Panc1 (cell line): ENCODE data around the gene KLF16. TPM values are rescaled to one million over a fixed set of nuclear protein-coding genes. Genes with fewer than 3 reads are reported as not detected.

ENCODE experiments used
- ATAC-seq: fragments of 200-7000 bp; cut with Tn5 transposase; 2 replicates; pipeline ENCODE4 v1.9.1; 2020; ENCODE audit warnings: mild to moderate bottlenecking, moderate library complexity
- BruUV-seq: library from RNA; stranded (reverse); fragments of 400-500 nt; replicated peaks from 2 replicates; lab custom pipeline; 2021; lab: Mats Ljungman, UMichigan
- CTCF ChIA-PET: fragments of 300-600 bp; sonication (Branson Sonifier 250); formaldehyde crosslinking; loops from one replicate; lab custom pipeline; 2022; ENCODE audit warnings: antibody characterized with exemption; lab: Charles Lee
- POLR2A ChIA-PET: fragments of 300-600 bp; sonication (Branson Sonifier 250); formaldehyde crosslinking; loops from one replicate; lab custom pipeline; 2022; ENCODE audit warnings: antibody characterized with exemption; lab: Charles Lee
- DNase-seq: peaks from one replicate; pipeline ENCODE4 v3.0.0-alpha.2; 2010; ENCODE audit warnings: low read depth, low spot score
- H3K27ac ChIP-seq: 2 replicates; pipeline ENCODE4 v1.5.1; 2011; ENCODE audit warnings: mild to moderate bottlenecking, low read length, inconsistent platforms
- H3K27me3 ChIP-seq: fragments of 200-500 bp; sonication (Bioruptor generic); 2 replicates; pipeline ENCODE4 v1.6.0; 2014; ENCODE audit warnings: low read length, inconsistent platforms; ENCODE audit not compliant: control insufficient read depth, insufficient read depth
- H3K36me3 ChIP-seq: fragments of 200-500 bp; sonication (Bioruptor generic); 2 replicates; pipeline ENCODE4 v1.5.1; 2014; ENCODE audit warnings: inconsistent platforms, mild to moderate bottlenecking, low read length, moderate library complexity; ENCODE audit not compliant: control insufficient read depth, insufficient read depth
- H3K4me1 ChIP-seq: 2 replicates; pipeline ENCODE4 v1.5.1; 2011; ENCODE audit warnings: inconsistent platforms, mild to moderate bottlenecking, low read length, moderate library complexity; ENCODE audit not compliant: control insufficient read depth, insufficient read depth
- H3K4me3 ChIP-seq, 2 experiments: 2 replicates each; pipeline ENCODE4 v1.5.1; 2011 to 2012; ENCODE audit warnings: low read depth in 2 of 2, low read length in 2 of 2, mild to moderate bottlenecking in 2 of 2, inconsistent platforms in 1 of 2, moderate library complexity in 1 of 2
- H3K9me3 ChIP-seq: fragments of 200-500 bp; sonication (Bioruptor generic); 2 replicates; pipeline ENCODE4 v1.5.1; 2014; ENCODE audit warnings: low read depth, mild to moderate bottlenecking, inconsistent platforms, low read length, moderate library complexity; ENCODE audit not compliant: control insufficient read depth, insufficient read depth
- CTCF ChIP-seq: fragments of 450-650 bp; IDR thresholded peaks from 2 replicates; pipeline ENCODE4 v1.5.1; 2017; ENCODE audit warnings: mild to moderate bottlenecking
- POLR2AphosphoS5 ChIP-seq: IDR thresholded peaks from 2 replicates; pipeline ENCODE4 v1.6.1; 2012; ENCODE audit warnings: mild to moderate bottlenecking, low read depth, low read length, moderate library complexity
- REST ChIP-seq, 2 experiments: IDR thresholded peaks; 2 replicates each; pipeline ENCODE4 v1.6.1; 2011 to 2012; ENCODE audit warnings: low read depth in 2 of 2, control low read depth in 1 of 2, low read length in 1 of 2, mild to moderate bottlenecking in 1 of 2, moderate library complexity in 1 of 2; ENCODE audit not compliant: insufficient read depth in 1 of 2
- SIN3A ChIP-seq: IDR thresholded peaks from 2 replicates; pipeline ENCODE4 v1.6.1; 2012; ENCODE audit warnings: low read depth, mild to moderate bottlenecking, low read length, moderate library complexity, borderline replicate concordance; ENCODE audit not compliant: insufficient read depth
- TCF7L2 ChIP-seq: IDR thresholded peaks from 2 replicates; pipeline ENCODE4 v1.6.1; 2011; ENCODE audit warnings: mild to moderate bottlenecking, low read depth, low read length, inconsistent platforms
- in situ Hi-C: cut with HindIII; loops from 2 replicates; pipeline ENCODE4 v1.10.0; 2016; ENCODE audit warnings: low sequenced_read_pairs, low pct_unique_long_range_greater_than_20kb
- intact Hi-C: fragments of 100-400 bp; cut with micrococcal nuclease; formaldehyde crosslinking; loops from one replicate; pipeline ENCODE4 v1.10.0; 2022; ENCODE audit not compliant: unreplicated experiment
- total RNA-seq: library from RNA; stranded (reverse); gene quantifications from one replicate; pipeline ENCODE4 v1.2.1, GENCODE V29; 2021; ENCODE audit not compliant: unreplicated experiment

KLF16 gene
- total RNA-seq, 1 experiment from 2014 or later: 79.3 TPM

DNA sequence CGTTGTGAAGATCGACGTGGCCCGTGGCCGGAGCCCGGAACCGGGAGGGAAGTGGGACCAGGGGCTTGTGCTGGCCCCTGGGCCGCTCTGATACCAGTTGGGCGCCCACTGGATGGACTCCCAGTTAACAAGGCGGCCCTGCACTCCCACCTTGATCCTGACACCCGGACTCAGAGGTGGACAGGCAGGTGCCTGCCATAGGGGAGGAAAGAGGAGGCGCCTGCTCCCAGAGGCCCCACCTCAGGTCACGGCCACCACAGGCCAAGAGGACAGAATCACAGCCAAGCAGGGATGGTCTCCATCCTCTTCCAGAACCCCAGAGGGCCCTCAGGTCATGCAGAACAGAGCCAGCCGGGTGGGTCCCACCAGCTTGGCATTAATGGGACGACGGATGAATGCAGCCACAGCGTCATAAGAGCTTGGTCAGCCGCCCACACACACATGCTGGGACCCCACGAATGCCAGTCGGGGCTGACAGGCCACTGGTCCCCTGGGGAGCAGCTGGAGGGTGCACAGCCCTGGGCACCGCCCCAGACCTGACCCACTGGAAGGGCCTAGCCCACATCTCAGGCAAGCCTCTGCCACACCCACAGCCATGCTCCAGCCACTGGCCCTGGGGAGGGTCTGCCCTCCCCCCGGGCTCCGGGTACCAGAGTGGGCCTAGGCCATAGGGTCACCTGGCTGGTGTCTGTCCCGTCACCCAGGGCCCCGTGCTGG, 9.6 kb upstream of the KLF16 start:
- ChIA-PET POLR2A (interaction anchor here (0.5 kb wide), 1 partner anchor 20 kb away, joined by 13 read pairs; no protein-coding TSS in a partner anchor), CTCF (no interaction called here)
- in situ Hi-C loops (no loop called here), intact Hi-C loops (no loop called here)
- Histone ChIP-seq H3K9me3 (no peaks in the 10 kb centered on the region), H3K27ac (peak overlapping the region; percentile 83), H3K36me3 (no peaks in the 10 kb centered on the region; the same call in 1 of the 2 replicates), H3K27me3 (no peaks in the 10 kb centered on the region), H3K4me1 (peaks cover 20% of the 10 kb centered on the region), H3K4me3 (peak overlapping the region in 1 of 2 experiments; percentile 80; a peak in 1 of 4 replicates)
- DNase-seq (no peak), ATAC-seq (no peak)
- BruUV-seq: no TSS peak
- TF ChIP-seq TCF7L2 (no peak), CTCF (no peak), POLR2AphosphoS5 (no peak), SIN3A (no peak), REST (IDR thresholded peaks at IDR 0.05; ENCODE audit: insufficient read depth in 1 of 2, low read depth in 2 of 2, low read length in 1 of 2) (no peak)

DNA sequence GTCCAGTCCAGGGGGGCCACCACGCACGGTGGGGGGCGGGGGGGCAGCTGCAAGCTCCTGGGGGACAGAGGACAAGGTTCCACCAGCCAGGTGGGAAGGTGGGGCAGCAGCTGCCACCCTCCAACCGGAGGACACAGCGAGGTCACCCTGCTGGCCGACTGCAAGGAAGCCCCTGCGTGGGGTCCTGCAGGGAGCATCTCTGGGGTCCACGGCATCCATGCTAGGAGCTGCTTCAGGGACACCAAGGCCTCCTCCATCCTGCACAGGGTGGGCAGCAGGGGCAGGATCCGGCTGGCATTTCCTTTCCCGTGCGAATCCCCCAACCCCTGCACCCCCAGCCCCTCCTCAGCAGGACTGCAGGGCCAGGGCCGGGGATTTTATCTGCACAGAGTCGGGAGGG, 8.3 kb upstream of the KLF16 start:
- no peak for TF ChIP-seq SIN3A
- no peak for TF ChIP-seq REST (IDR thresholded peaks at IDR 0.05; ENCODE audit: insufficient read depth in 1 of 2, low read depth in 2 of 2, low read length in 1 of 2)
- TF ChIP-seq TCF7L2: no peak
- no peak for TF ChIP-seq CTCF
- no peak for TF ChIP-seq POLR2AphosphoS5
- no peak overlapping the region for H3K27ac ChIP-seq
- no peak overlapping the region for H3K4me3 ChIP-seq
- no TSS peak for BruUV-seq
- ATAC-seq (no peak), DNase-seq (no peak)
- in situ Hi-C loops (no loop called here), intact Hi-C loops (no loop called here)
- H3K4me1 ChIP-seq: peaks cover 20% of the 10 kb centered on the region
- H3K36me3 ChIP-seq: no peaks in the 10 kb centered on the region; the same call in 1 of the 2 replicates
- no peaks in the 10 kb centered on the region for H3K27me3 ChIP-seq
- ChIA-PET POLR2A (no interaction called here), CTCF (no interaction called here)
- H3K9me3 ChIP-seq: no peaks in the 10 kb centered on the region
